Limb (tissue), 2 donors: Measurements from ENCODE around the gene CEP97.
"Not testable (repeated sequence)": the region's sequence is repeated elsewhere in the genome, so short reads cannot be mapped to it uniquely, and the experiment has no call there.

Experiments used
- DNase-seq, 2 donors: peaks; one replicate each; pipeline ENCODE4 v3.0.0-alpha.2; 2016; ENCODE audit errors: extremely low spot score in 2 of 2

CEP97 gene

GRCh38 chr3:101777745-101778281 lies 53.4 kb downstream of the CEP97 start:
- not testable (repeated sequence) for DNase-seq

GRCh38 chr3:101778385-101779046 lies 54.1 kb downstream of the CEP97 start:
- no peak for DNase-seq

- peak; percentile 86 to 95 for DNase-seq
These were observed 54.8 kb downstream of the CEP97 start, which contains the start of gene NXPE3 for GRCh38 chr3:101779047-101779821. Gene NXPE3 (plus strand): TSS chr3:101779211. CDS start chr3:101785597, 6,386 bp downstream.

GRCh38 chr3:101779822-101780381 lies 55.5 kb downstream of the CEP97 start:
- no peak for DNase-seq

- DNase-seq = no peak
These were observed 56.2 kb downstream of the CEP97 start for GRCh38 chr3:101780661-101781060.

- DNase-seq = no peak
These were observed 56.8 kb downstream of the CEP97 start for GRCh38 chr3:101781166-101781565.

GRCh38 chr3:101784855-101785613 lies 60.6 kb downstream of the CEP97 start:
- DNase-seq = no peak

- DNase-seq = no peak
These were observed 67.4 kb downstream of the CEP97 start for GRCh38 chr3:101791778-101792177.

GRCh38 chr3:101796077-101796680 lies 71.8 kb downstream of the CEP97 start:
- no peak for DNase-seq

GRCh38 chr3:101801174-101801573 lies 76.8 kb downstream of the CEP97 start:
- DNase-seq = no peak

GRCh38 chr3:101802179-101802578 lies 77.8 kb downstream of the CEP97 start:
- DNase-seq = no peak

- DNase-seq = peak in 1 of 2 donors; percentile 87
These were observed 78.9 kb downstream of the CEP97 start for GRCh38 chr3:101803173-101803782.

GRCh38 chr3:101803939-101804338 lies 79.5 kb downstream of the CEP97 start:
- DNase-seq = no peak

GRCh38 chr3:101806491-101806890 lies 82.1 kb downstream of the CEP97 start:
- no peak for DNase-seq

- no peak for DNase-seq
These were observed 83.5 kb downstream of the CEP97 start for GRCh38 chr3:101807888-101808287.

GRCh38 chr3:101809178-101810021 lies 85.0 kb downstream of the CEP97 start:
- peak in 1 of 2 donors; percentile 51 for DNase-seq

- DNase-seq = no peak
These were observed 85.6 kb downstream of the CEP97 start for GRCh38 chr3:101810022-101810418.

- DNase-seq = no peak
These were observed 87.5 kb downstream of the CEP97 start for GRCh38 chr3:101811875-101812274.

- no peak for DNase-seq
These were observed 88.5 kb downstream of the CEP97 start for GRCh38 chr3:101812895-101813294.
